H9 (cell line): Measurements from ENCODE around the gene NKAIN4. TPM values are rescaled to one million over a fixed set of nuclear protein-coding genes. Genes with fewer than 3 reads are reported as not detected.

ENCODE experiments used
- DNase-seq: peaks from one replicate; pipeline ENCODE4 v3.0.0-alpha.2; 2017
- H2AFZ ChIP-seq: one replicate; pipeline ENCODE4 v1.6.1; 2013; ENCODE audit warnings: mild to moderate bottlenecking, low read length, control low read depth, moderate library complexity
- H2AK5ac ChIP-seq: 2 replicates; pipeline ENCODE4 v1.6.1; 2013; ENCODE audit warnings: low read length, control low read depth, mixed read lengths; ENCODE audit not compliant: insufficient read length
- H2BK120ac ChIP-seq: one replicate; pipeline ENCODE4 v1.6.1; 2013; ENCODE audit warnings: low read depth, mild to moderate bottlenecking, low read length, control low read depth, inconsistent platforms; ENCODE audit not compliant: poor library complexity, severe bottlenecking
- H2BK12ac ChIP-seq: 2 replicates; pipeline ENCODE4 v1.6.1; 2013; ENCODE audit warnings: low read length, control low read depth, mixed read lengths, low read depth; ENCODE audit not compliant: insufficient read length
- H2BK15ac ChIP-seq: 2 replicates; pipeline ENCODE4 v1.6.1; 2013; ENCODE audit warnings: low read depth, low read length, control low read depth
- H2BK20ac ChIP-seq: one replicate; pipeline ENCODE4 v1.6.1; 2013; ENCODE audit warnings: low read depth, mild to moderate bottlenecking, low read length, control low read depth, inconsistent platforms; ENCODE audit not compliant: poor library complexity, severe bottlenecking
- H2BK5ac ChIP-seq: 2 replicates; pipeline ENCODE4 v1.6.1; 2013; ENCODE audit warnings: low read length, control low read depth, mixed read lengths; ENCODE audit not compliant: insufficient read length
- H3K14ac ChIP-seq: 2 replicates; pipeline ENCODE4 v1.6.1; 2013; ENCODE audit warnings: low read length, control low read depth; ENCODE audit not compliant: insufficient read depth
- H3K18ac ChIP-seq: 2 replicates; pipeline ENCODE4 v1.6.1; 2013; ENCODE audit warnings: low read depth, mild to moderate bottlenecking, mixed read lengths, low read length, control low read depth; ENCODE audit not compliant: insufficient read length
- H3K23ac ChIP-seq: 2 replicates; pipeline ENCODE4 v1.6.1; 2013; ENCODE audit warnings: low read length, control low read depth, mixed read lengths, low read depth; ENCODE audit not compliant: insufficient read length
- H3K23me2 ChIP-seq: 2 replicates; pipeline ENCODE4 v1.6.1; 2013; ENCODE audit warnings: low read depth, mild to moderate bottlenecking, mixed read lengths, low read length, control low read depth; ENCODE audit not compliant: insufficient read length, poor library complexity, severe bottlenecking
- H3K27ac ChIP-seq: 2 replicates; pipeline ENCODE4 v1.5.1; 2013; ENCODE audit warnings: low read length, control low read depth, mixed read lengths, low read depth; ENCODE audit not compliant: insufficient read length
- H3K27me3 ChIP-seq: 2 replicates; pipeline ENCODE4 v1.6.1; 2013; ENCODE audit warnings: low read length, control low read depth, inconsistent platforms; ENCODE audit not compliant: insufficient read depth
- H3K4ac ChIP-seq: 2 replicates; pipeline ENCODE4 v1.6.1; 2013; ENCODE audit warnings: low read depth, mild to moderate bottlenecking, control low read depth, inconsistent platforms, low read length, moderate library complexity
- H3K4me1 ChIP-seq: 2 replicates; pipeline ENCODE4 v1.6.1; 2013; ENCODE audit warnings: low read length, control low read depth, inconsistent platforms; ENCODE audit not compliant: insufficient read depth
- H3K4me2 ChIP-seq: 2 replicates; pipeline ENCODE4 v1.6.1; 2013; ENCODE audit warnings: low read length, control low read depth, mixed read lengths; ENCODE audit not compliant: insufficient read length, insufficient read depth
- H3K56ac ChIP-seq: 2 replicates; pipeline ENCODE4 v1.6.1; 2013; ENCODE audit warnings: low read depth, mild to moderate bottlenecking, mixed read lengths, low read length, control low read depth; ENCODE audit not compliant: insufficient read length
- H3K79me1 ChIP-seq: 2 replicates; pipeline ENCODE4 v1.6.1; 2013; ENCODE audit warnings: low read depth, mild to moderate bottlenecking, moderate library complexity, low read length, control low read depth, inconsistent platforms; ENCODE audit not compliant: insufficient read depth, poor library complexity, severe bottlenecking
- H3K79me2 ChIP-seq: 2 replicates; pipeline ENCODE4 v1.6.1; 2013; ENCODE audit warnings: low read length, control low read depth, inconsistent platforms; ENCODE audit not compliant: insufficient read depth
- H3K9ac ChIP-seq: 2 replicates; pipeline ENCODE4 v1.6.1; 2013; ENCODE audit warnings: low read length, control low read depth, mixed read lengths; ENCODE audit not compliant: insufficient read length; ENCODE audit errors: extremely low read depth
- H3K9me3 ChIP-seq: one replicate; pipeline ENCODE4 v1.6.1; 2013; ENCODE audit warnings: low read depth, low read length, inconsistent platforms; ENCODE audit not compliant: control insufficient read depth
- H3T11ph ChIP-seq: one replicate; pipeline ENCODE4 v1.6.1; 2013; ENCODE audit warnings: mild to moderate bottlenecking, low read length, control low read depth, inconsistent platforms
- H4K20me1 ChIP-seq: one replicate; pipeline ENCODE4 v1.6.1; 2013; ENCODE audit not compliant: control insufficient read depth, insufficient read length, insufficient read depth
- H4K5ac ChIP-seq: 2 replicates; pipeline ENCODE4 v1.6.1; 2013; ENCODE audit warnings: low read depth, mild to moderate bottlenecking, mixed read lengths, low read length, control low read depth; ENCODE audit not compliant: insufficient read length
- H4K8ac ChIP-seq: replicated peaks from 2 replicates; pipeline ENCODE4 v1.6.1; 2013; ENCODE audit warnings: low read length, control low read depth, mixed read lengths, low read depth; ENCODE audit not compliant: insufficient read length
- H4K91ac ChIP-seq: 2 replicates; pipeline ENCODE4 v1.6.1; 2013; ENCODE audit warnings: low read depth, mild to moderate bottlenecking, moderate library complexity, mixed read lengths, low read length, control low read depth; ENCODE audit not compliant: insufficient read length
- H3K27ac Mint-ChIP-seq, 3 experiments: 2 replicates in 2 of 3; 3 replicates in 1 of 3; pipeline ENCODE4 v1.8.0; 2020 to 2021; ENCODE audit warnings: mixed read lengths in 3 of 3, mild to moderate bottlenecking in 1 of 3, moderate library complexity in 1 of 3
- H3K27me3 Mint-ChIP-seq: 2 replicates; pipeline ENCODE4 v1.8.0; 2021; ENCODE audit warnings: low read depth, mild to moderate bottlenecking, moderate library complexity, mixed read lengths
- H3K36me3 Mint-ChIP-seq, 3 experiments: 2 replicates in 2 of 3; 3 replicates in 1 of 3; pipeline ENCODE4 v1.8.0; 2020 to 2021; ENCODE audit warnings: low read depth in 3 of 3, mixed read lengths in 3 of 3; ENCODE audit not compliant: insufficient read depth in 1 of 3
- H3K4me1 Mint-ChIP-seq, 2 experiments: 2 replicates each; pipeline ENCODE4 v1.8.0; 2020; ENCODE audit warnings: mixed read lengths in 2 of 2
- H3K4me3 Mint-ChIP-seq, 2 experiments: 2 replicates in 1 of 2; 3 replicates in 1 of 2; pipeline ENCODE4 v1.8.0; 2020 to 2021; ENCODE audit warnings: mild to moderate bottlenecking in 2 of 2, mixed read lengths in 2 of 2, moderate library complexity in 1 of 2
- H3K9me3 Mint-ChIP-seq, 2 experiments: 2 replicates in 1 of 2; 3 replicates in 1 of 2; pipeline ENCODE4 v1.8.0; 2020; ENCODE audit warnings: mild to moderate bottlenecking in 2 of 2, mixed read lengths in 2 of 2, moderate library complexity in 1 of 2
- WGBS: extraction: QIAGEN DNeasy Blood & Tissue Kit; methylation state at CpG from one replicate; pipeline ENCODE4 v1.1.7; 2013; ENCODE audit warnings: missing lambda C conversion rate, low lambda C conversion rate, mixed read lengths; ENCODE audit not compliant: insufficient read length; ENCODE audit errors: extremely low coverage; 5-methylcytosine and 5-hydroxymethylcytosine counted together
- total RNA-seq: library from RNA; stranded (reverse); gene quantifications from 2 replicates; pipeline ENCODE4 v1.2.1, GENCODE V29; 2021
- TF ChIP-seq, protein P1 (sequence below): fragments of 200-600 bp; sonication (generic); conservative IDR thresholded peaks from 3 replicates; pipeline ENCODE4 v1.8.0; 2021; ENCODE audit warnings: antibody characterized with exemption, mild to moderate bottlenecking

NKAIN4 gene
- total RNA-seq, 1 experiment from 2014 or later: 20.9 TPM

DNA sequence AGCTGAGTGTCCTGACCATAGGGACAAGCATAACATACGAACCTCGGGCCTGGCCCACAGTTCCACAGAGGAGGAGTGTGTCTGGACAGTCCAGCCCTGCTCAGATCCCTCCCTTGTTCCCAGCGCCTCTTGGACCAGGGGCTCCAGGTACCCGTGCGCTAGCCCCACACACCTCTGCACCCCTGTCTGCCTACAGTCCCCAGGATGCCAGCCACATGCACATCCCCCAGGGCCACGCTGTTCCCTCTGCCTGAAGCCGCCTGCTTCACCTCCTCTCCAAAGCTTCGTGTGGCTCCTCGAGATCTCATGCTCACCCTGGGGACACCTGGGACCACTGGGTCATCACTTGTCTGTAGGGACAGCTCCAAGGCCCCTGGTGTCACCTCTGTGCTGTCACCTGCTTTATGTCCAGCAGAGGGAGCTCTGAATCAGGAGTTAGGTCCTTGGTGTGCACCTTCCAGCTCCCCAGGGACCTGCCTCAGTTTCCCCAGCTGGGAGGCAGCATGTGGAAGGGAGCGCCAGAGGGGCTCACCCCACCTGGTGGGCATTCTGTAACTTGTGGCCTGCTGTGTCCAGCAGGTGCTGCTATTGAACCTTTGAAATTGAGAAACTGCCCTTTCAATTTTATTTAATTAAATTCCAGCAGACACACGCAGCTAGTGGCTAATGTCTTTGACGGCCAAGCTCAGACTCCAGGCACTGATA is 31.0 kb downstream of the NKAIN4 start:
- no peak overlapping the region for H3K27ac ChIP-seq
- no peak overlapping the region for H3K23ac ChIP-seq
- TF ChIP-seq, protein P1, sequence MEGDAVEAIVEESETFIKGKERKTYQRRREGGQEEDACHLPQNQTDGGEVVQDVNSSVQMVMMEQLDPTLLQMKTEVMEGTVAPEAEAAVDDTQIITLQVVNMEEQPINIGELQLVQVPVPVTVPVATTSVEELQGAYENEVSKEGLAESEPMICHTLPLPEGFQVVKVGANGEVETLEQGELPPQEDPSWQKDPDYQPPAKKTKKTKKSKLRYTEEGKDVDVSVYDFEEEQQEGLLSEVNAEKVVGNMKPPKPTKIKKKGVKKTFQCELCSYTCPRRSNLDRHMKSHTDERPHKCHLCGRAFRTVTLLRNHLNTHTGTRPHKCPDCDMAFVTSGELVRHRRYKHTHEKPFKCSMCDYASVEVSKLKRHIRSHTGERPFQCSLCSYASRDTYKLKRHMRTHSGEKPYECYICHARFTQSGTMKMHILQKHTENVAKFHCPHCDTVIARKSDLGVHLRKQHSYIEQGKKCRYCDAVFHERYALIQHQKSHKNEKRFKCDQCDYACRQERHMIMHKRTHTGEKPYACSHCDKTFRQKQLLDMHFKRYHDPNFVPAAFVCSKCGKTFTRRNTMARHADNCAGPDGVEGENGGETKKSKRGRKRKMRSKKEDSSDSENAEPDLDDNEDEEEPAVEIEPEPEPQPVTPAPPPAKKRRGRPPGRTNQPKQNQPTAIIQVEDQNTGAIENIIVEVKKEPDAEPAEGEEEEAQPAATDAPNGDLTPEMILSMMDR: peak; percentile 91
- no peak overlapping the region for H3K18ac ChIP-seq
- no peaks in the 10 kb centered on the region for H3K27me3 ChIP-seq
- H3K79me1 ChIP-seq: no peaks in the 10 kb centered on the region
- no peak overlapping the region for H2BK15ac ChIP-seq
- H3K79me2 ChIP-seq: no peaks in the 10 kb centered on the region
- no peaks in the 10 kb centered on the region for H3K9me3 ChIP-seq
- H4K91ac ChIP-seq: no peak overlapping the region
- no peak overlapping the region for H2AK5ac ChIP-seq
- no peak overlapping the region for H3K4me2 ChIP-seq
- H2BK20ac ChIP-seq: no peak overlapping the region
- Mint-ChIP-seq H3K4me1 (peaks cover 2 to 39% of the 10 kb centered on the region in 2 experiments; a peak in 3 of 4 replicates), H3K9me3 (peaks cover 0 to 1% of the 10 kb centered on the region in 2 experiments; a peak in 1 of 5 replicates), H3K27me3 (peaks cover 31% of the 10 kb centered on the region), H3K27ac (no peak overlapping the region), H3K4me3 (no peak overlapping the region), H3K36me3 (no peaks in the 10 kb centered on the region)
- no peak overlapping the region for H3K14ac ChIP-seq
- no CpG with 5 or more reads among the region's 12 CpGs for WGBS
- no peak overlapping the region for H2AFZ ChIP-seq
- H2BK120ac ChIP-seq: no peak overlapping the region
- no peaks in the 10 kb centered on the region for H3K23me2 ChIP-seq
- no peak overlapping the region for H2BK5ac ChIP-seq
- no peak overlapping the region for H4K8ac ChIP-seq
- H4K5ac ChIP-seq: no peak overlapping the region
- no peak overlapping the region for H3T11ph ChIP-seq
- H4K20me1 ChIP-seq: no peaks in the 10 kb centered on the region
- H3K4ac ChIP-seq: no peak overlapping the region
- H2BK12ac ChIP-seq: no peak overlapping the region
- H3K9ac ChIP-seq: no peak overlapping the region
- DNase-seq: peak; percentile 74
- no peak overlapping the region for H3K56ac ChIP-seq
- no peaks in the 10 kb centered on the region for H3K4me1 ChIP-seq
